Measurements from ENCODE around the gene HTT.

HTT gene

DNA sequence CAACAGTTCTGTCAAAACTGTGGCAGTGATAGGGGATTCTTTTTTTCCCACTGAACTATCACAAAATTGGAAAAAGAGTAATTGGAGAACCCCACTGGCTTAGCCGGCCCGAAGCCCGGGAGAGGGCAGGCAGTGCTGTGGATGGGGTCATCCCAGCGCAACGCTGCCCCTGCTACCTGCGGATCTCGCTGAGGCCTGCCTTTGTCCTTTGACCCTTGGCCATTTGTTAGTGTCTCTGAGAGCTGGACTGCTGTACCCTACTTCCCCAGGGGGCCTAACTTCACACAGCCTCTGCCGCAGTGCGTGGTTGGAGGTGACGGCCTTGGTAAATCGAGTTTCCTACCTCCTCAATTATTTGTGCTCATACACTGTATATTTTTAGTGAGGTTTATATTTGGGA is 131.5 kb downstream of the HTT start:
- no peak for DNase-seq

DNA sequence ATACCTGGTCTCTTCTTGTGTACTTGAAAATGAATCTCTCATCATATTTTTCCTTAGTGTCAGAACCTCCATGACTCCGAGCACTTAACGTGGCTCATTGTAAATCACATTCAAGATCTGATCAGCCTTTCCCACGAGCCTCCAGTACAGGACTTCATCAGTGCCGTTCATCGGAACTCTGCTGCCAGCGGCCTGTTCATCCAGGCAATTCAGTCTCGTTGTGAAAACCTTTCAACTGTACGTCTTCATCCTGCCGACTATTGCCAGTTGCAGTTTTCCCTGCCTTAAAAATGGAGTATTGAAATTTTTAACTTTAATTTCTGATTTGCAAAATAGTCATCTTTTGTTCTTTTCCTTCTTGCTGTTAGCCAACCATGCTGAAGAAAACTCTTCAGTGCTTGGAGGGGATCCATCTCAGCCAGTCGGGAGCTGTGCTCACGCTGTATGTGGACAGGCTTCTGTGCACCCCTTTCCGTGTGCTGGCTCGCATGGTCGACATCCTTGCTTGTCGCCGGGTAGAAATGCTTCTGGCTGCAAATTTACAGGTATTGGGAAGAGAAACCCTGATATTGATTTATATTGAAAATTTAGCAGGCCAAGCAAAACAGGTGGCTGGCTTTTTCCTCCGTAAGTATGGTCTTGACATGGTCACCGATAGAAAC is 132.1 kb downstream of the HTT start:
- DNase-seq = no peak

DNA sequence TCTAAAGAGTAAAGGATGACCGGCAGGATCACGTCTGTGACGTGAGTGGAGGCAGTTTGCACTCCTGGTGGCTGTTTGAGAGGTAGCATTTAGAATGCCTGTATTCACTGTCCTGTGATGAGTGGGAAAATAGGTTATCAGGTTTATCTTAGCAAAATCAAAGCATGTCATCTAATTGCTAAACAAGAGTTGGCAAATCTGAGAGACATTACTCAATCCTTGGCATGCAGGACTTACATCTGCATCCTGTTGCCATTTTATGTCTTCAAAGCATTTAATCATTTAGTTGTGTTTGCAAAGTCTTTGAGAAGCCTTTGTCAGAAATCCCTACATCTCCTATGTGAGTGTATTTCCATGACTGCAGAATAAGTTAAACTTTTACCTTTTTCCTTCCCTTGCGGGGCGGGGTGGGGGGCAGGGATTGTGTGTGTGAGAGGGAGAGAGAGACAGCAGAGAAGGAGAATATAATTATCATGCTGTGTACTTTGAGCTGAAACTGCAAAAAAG is 133.1 kb downstream of the HTT start:
- DNase-seq = no peak

GRCh38 chr4:3208826-3209225 is 134.3 kb downstream of the HTT start:
- no peak for DNase-seq

- DNase-seq = no peak
Observed at GRCh38 chr4:3209551-3210325, 135.3 kb downstream of the HTT start.

DNA sequence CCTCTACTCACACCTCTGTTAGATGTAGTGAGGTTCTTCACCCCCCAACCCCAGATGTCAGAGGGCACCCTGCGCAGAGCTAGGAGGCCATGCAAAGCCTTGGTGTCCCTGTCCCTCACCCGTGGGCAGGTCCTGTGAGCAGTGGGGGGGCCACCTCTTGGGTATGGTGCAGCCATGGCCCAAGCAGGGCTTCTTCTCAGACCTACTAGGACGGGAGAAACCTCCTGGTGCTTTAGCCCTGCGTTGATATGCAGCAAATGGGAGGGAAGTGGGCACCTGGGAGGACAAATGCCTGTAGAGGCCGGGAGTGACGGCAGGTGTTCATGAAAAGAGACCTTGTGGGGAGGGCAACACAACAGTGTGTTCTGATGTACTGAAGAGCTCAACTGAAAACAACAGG is 136.0 kb downstream of the HTT start:
- no peak for DNase-seq

DNA sequence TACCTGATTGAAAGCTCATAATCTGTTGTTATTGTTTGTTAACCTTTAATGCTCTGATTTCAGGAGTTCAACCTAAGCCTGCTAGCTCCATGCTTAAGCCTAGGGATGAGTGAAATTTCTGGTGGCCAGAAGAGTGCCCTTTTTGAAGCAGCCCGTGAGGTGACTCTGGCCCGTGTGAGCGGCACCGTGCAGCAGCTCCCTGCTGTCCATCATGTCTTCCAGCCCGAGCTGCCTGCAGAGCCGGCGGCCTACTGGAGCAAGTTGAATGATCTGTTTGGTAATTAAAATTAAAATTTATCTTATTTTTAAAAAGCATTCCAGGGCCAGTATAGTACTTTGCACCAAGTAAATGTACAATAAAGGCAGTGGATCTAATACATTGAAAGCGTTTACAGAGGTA is 137.4 kb downstream of the HTT start:
- DNase-seq = no peak

- no peak for DNase-seq
Observed at GRCh38 chr4:3212391-3213105, 138.1 kb downstream of the HTT start.

DNA sequence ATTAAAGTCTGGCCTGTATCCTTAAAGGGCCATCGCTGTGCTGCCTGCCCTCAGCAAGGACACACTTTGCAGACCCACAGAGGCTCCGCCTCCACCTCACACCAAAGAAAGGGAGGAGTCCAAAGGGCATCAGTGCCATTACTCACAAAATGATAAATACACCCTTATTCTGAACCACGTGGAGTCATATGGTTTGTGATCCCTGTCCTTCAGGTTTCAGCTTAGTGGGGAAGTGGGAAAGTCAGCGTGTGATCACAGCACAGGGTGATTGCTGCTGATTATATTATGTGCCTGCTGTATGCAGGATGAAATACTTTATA is 138.6 kb downstream of the HTT start:
- DNase-seq = no peak

DNA sequence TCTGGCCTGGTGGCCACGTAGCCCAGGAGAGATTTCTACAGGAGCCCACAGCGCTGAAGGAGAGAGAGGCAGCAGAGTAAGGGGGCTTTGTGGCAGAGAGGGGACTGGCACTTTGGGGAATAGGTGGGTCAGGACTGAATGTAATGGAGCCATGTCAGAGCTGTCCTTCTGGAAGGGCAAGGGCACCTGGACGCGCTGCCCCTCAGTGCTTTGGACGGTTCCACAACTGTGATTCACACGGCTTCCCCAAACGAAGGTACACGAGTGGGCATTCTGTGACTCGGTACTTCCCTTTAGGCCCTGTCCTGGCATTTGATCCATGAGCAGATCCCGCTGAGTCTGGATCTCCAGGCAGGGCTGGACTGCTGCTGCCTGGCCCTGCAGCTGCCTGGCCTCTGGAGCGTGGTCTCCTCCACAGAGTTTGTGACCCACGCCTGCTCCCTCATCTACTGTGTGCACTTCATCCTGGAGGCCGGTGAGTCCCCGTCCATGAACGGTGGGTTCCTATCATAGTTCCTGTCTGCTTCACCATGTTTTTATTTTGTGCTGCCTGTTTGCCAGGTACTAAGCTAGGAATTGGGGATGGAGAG is 139.3 kb downstream of the HTT start:
- no peak for DNase-seq

DNA sequence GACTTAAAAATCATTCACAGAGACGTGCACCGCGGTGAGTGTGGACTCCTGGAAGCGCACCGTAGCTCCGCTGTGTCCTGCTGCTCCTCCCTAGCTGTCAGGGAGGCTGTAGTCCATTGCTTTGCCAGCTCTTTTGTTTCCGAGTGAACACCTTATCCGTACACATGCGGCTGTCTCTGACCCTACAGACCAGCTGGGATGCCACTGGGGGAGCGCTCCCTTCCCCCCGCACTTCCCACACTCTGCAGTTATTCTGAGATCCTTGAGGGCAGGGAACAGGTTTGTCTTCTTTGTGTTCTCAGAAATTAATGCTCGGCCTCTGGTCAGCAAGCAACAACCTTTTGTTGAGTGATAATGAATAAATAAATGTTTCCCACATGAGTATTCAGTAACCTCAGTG is 140.8 kb downstream of the HTT start:
- no peak for DNase-seq

GRCh38 chr4:3215733-3216132 is 141.3 kb downstream of the HTT start:
- DNase-seq = no peak

- no peak for DNase-seq
Observed at GRCh38 chr4:3217266-3217665, 142.8 kb downstream of the HTT start.

- no peak for DNase-seq
Observed at GRCh38 chr4:3217771-3218170, 143.3 kb downstream of the HTT start.

GRCh38 chr4:3218824-3219760 is 144.6 kb downstream of the HTT start:
- no peak for DNase-seq

- DNase-seq = no peak
Observed at GRCh38 chr4:3219761-3220475, 145.4 kb downstream of the HTT start.

- DNase-seq = no peak
Observed at GRCh38 chr4:3220476-3221183, 146.1 kb downstream of the HTT start.

DNA sequence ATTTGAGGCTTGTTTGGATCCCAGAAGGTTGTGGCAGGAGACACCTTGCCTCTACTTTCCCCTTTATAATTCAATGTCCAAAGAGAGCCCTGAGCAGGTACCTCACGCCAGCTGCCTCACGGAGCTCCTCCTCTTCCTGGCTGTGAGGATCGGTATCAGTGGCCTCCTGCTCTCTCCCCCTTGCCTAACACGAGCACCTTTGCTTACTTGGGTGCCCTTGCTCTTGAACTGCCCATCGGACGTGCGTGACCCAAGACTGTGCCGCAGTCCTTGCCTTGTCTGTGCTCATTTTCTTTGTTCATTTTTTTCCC is 146.7 kb downstream of the HTT start:
- DNase-seq = no peak

DNA sequence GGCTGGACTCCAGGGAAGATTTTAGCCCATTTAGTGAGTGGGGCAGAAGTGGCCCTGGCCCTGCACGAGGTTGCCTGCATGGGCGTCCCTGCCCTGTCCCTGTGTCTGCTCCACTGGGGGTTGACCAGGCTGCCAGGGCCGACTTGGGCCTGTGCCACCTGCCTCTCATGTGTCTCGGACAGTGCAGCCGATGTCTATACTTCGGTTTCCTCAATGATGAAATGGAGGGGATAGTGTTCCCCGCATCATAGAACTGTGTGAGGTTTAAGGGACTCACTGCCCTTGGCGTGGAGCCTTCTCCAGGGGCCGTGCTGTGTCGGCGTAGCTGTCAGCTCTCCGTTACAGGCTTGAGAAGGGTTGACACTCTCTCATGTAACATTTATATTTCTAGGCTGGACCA is 147.5 kb downstream of the HTT start:
- DNase-seq = no peak

GRCh38 chr4:3223346-3223745 is 148.9 kb downstream of the HTT start:
- no peak for DNase-seq
